DND-41 (cell line): ENCODE results near the gene TBXAS1.

Source experiments
- ATAC-seq: fragments of 200-7000 bp; cut with Tn5 transposase; 3 replicates; pipeline ENCODE4 v1.9.1; 2021; ENCODE audit warnings: low read depth; ENCODE audit not compliant: insufficient read depth
- DNase-seq: peaks from one replicate; pipeline ENCODE4 v3.0.0-alpha.2; 2020
- H2AFZ ChIP-seq: 2 replicates; pipeline ENCODE4 v1.6.0; 2012; ENCODE audit warnings: low read depth, low read length
- H3K27ac ChIP-seq: 2 replicates; pipeline ENCODE4 v1.5.1; 2012; ENCODE audit warnings: low read length, inconsistent platforms
- H3K27me3 ChIP-seq: fragments of 200-600 bp; sonication (generic); 2 replicates; pipeline ENCODE4 v1.6.0; 2012; ENCODE audit warnings: low read length, mild to moderate bottlenecking, inconsistent platforms; ENCODE audit not compliant: insufficient read depth, poor library complexity
- H3K36me3 ChIP-seq: 2 replicates; pipeline ENCODE4 v1.5.1; 2012; ENCODE audit warnings: low read length, inconsistent platforms; ENCODE audit not compliant: insufficient read depth
- H3K4me1 ChIP-seq: 2 replicates; pipeline ENCODE4 v1.5.1; 2012; ENCODE audit warnings: mild to moderate bottlenecking, low read length; ENCODE audit not compliant: insufficient read depth
- H3K4me2 ChIP-seq: 2 replicates; pipeline ENCODE4 v1.6.0; 2012; ENCODE audit warnings: mild to moderate bottlenecking, moderate library complexity, low read length, inconsistent platforms; ENCODE audit not compliant: insufficient read depth
- H3K4me3 ChIP-seq, 2 experiments: fragments of 200-600 bp in 1 of 2; shearing (Covaris generic) in 1 of 2; 2 replicates each; pipeline ENCODE4 v1.5.1; 2012 to 2016; ENCODE audit warnings: inconsistent platforms in 2 of 2, low read length in 2 of 2, mild to moderate bottlenecking in 2 of 2, low read depth in 1 of 2, moderate library complexity in 1 of 2
- H3K79me2 ChIP-seq: 2 replicates; pipeline ENCODE4 v1.6.0; 2012; ENCODE audit warnings: low read length, inconsistent platforms; ENCODE audit not compliant: insufficient read depth
- H3K9ac ChIP-seq: 2 replicates; pipeline ENCODE4 v1.6.0; 2012; ENCODE audit warnings: low read depth, mild to moderate bottlenecking, inconsistent platforms, low read length, moderate library complexity
- H3K9me3 ChIP-seq: 2 replicates; pipeline ENCODE4 v1.5.1; 2012; ENCODE audit warnings: low read length, moderate library complexity, mild to moderate bottlenecking, inconsistent platforms; ENCODE audit not compliant: insufficient read depth, severe bottlenecking
- H4K20me1 ChIP-seq: 2 replicates; pipeline ENCODE4 v1.6.0; 2012; ENCODE audit warnings: low read length; ENCODE audit not compliant: insufficient read depth
- CTCF ChIP-seq: IDR thresholded peaks from 2 replicates; pipeline ENCODE4 v1.5.1; 2012; ENCODE audit warnings: borderline replicate concordance, low read length, moderate library complexity, mild to moderate bottlenecking; ENCODE audit not compliant: poor library complexity, severe bottlenecking; ENCODE audit errors: extremely low read depth
- EZH2 ChIP-seq: IDR thresholded peaks from 3 replicates; pipeline ENCODE4 v1.6.1; 2012; ENCODE audit warnings: borderline replicate concordance, low read depth, mild to moderate bottlenecking, moderate library complexity, low read length, inconsistent platforms; ENCODE audit not compliant: severe bottlenecking

Gene TBXAS1

GRCh38 chr7:140039896-140040295 lies 210.8 kb downstream of the TBXAS1 start:
- TF ChIP-seq CTCF (no peak), EZH2 (no peak)
- no peak overlapping the region for H3K9ac ChIP-seq
- H3K27ac ChIP-seq: no peak overlapping the region
- peaks cover 80% of the 10 kb centered on the region for H3K36me3 ChIP-seq
- ATAC-seq (no peak), DNase-seq (no peak)
- H3K9me3 ChIP-seq: no peaks in the 10 kb centered on the region
- peaks cover 6% of the 10 kb centered on the region; the same call in 1 of the 2 replicates for H4K20me1 ChIP-seq
- H3K4me1 ChIP-seq: peaks cover 5% of the 10 kb centered on the region; the same call in 1 of the 2 replicates
- H3K4me2 ChIP-seq: no peak overlapping the region
- no peak overlapping the region for H3K4me3 ChIP-seq
- no peaks in the 10 kb centered on the region for H3K79me2 ChIP-seq
- no peak overlapping the region for H2AFZ ChIP-seq
- no peaks in the 10 kb centered on the region for H3K27me3 ChIP-seq

GRCh38 chr7:140041659-140042385 lies 212.8 kb downstream of the TBXAS1 start:
- no peak for TF ChIP-seq EZH2
- no peak for TF ChIP-seq CTCF
- ATAC-seq (no peak), DNase-seq (no peak)
- Histone ChIP-seq H3K9ac (no peak overlapping the region), H3K27me3 (no peaks in the 10 kb centered on the region), H3K4me1 (no peaks in the 10 kb centered on the region), H3K4me3 (no peak overlapping the region), H3K79me2 (no peaks in the 10 kb centered on the region), H3K36me3 (peaks cover 83% of the 10 kb centered on the region), H3K9me3 (no peaks in the 10 kb centered on the region), H4K20me1 (peaks cover 6% of the 10 kb centered on the region; the same call in 1 of the 2 replicates), H3K27ac (no peak overlapping the region), H2AFZ (no peak overlapping the region), H3K4me2 (no peak overlapping the region)

GRCh38 chr7:140042386-140042670 lies 213.3 kb downstream of the TBXAS1 start:
- no peaks in the 10 kb centered on the region for H3K9me3 ChIP-seq
- no peaks in the 10 kb centered on the region for H3K4me1 ChIP-seq
- TF ChIP-seq CTCF: no peak
- no peak for TF ChIP-seq EZH2
- no peak overlapping the region for H3K4me3 ChIP-seq
- no peak for DNase-seq
- no peak for ATAC-seq
- peaks cover 6% of the 10 kb centered on the region; the same call in 1 of the 2 replicates for H4K20me1 ChIP-seq
- H3K4me2 ChIP-seq: no peak overlapping the region
- H3K27ac ChIP-seq: no peak overlapping the region
- H3K9ac ChIP-seq: no peak overlapping the region
- H2AFZ ChIP-seq: no peak overlapping the region
- peaks cover 83% of the 10 kb centered on the region for H3K36me3 ChIP-seq
- no peaks in the 10 kb centered on the region for H3K27me3 ChIP-seq
- no peaks in the 10 kb centered on the region for H3K79me2 ChIP-seq
